HCT116 (cell line): ENCODE results near the gene MYEOV.

ENCODE experiments used
- ATF3 ChIP-seq: IDR thresholded peaks from 2 replicates; pipeline ENCODE4 v1.6.1; 2012
- CTCF ChIP-seq, 3 experiments: fragments of 200-600 bp in 1 of 3; sonication (generic) in 1 of 3; IDR thresholded peaks in 2 of 3; conservative IDR thresholded peaks in 1 of 3; 2 replicates each; pipeline ENCODE4 v1.5.1; 2012 to 2017; ENCODE audit warnings: low read depth in 2 of 3, low read length in 2 of 3, antibody characterized with exemption in 1 of 3, borderline replicate concordance in 1 of 3, control low read depth in 1 of 3, mild to moderate bottlenecking in 1 of 3, mixed read lengths in 1 of 3, mixed run types in 1 of 3, moderate library complexity in 1 of 3; ENCODE audit not compliant: insufficient read depth in 1 of 3
- EZH2 ChIP-seq: fragments of 200-600 bp; sonication (generic); IDR thresholded peaks from 2 replicates; pipeline ENCODE4 v1.6.1; 2017; ENCODE audit warnings: antibody characterized with exemption, mixed run types
- EZH2phosphoT487 ChIP-seq: fragments of 200-600 bp; IDR thresholded peaks from 2 replicates; pipeline ENCODE4 v1.6.1; 2018; ENCODE audit warnings: antibody characterized with exemption, borderline replicate concordance
- JUND ChIP-seq: IDR thresholded peaks from 2 replicates; pipeline ENCODE4 v1.6.1; 2012
- POLR2A ChIP-seq: IDR thresholded peaks from 2 replicates; pipeline ENCODE4 v1.7.0; 2011; ENCODE audit warnings: borderline replicate concordance; ENCODE audit not compliant: insufficient read depth, insufficient read length; ENCODE audit errors: extremely low read depth
- RAD21 ChIP-seq: IDR thresholded peaks from 2 replicates; pipeline ENCODE4 v1.6.1; 2012; ENCODE audit warnings: low read depth, mild to moderate bottlenecking
- REST ChIP-seq: IDR thresholded peaks from 2 replicates; pipeline ENCODE4 v1.6.1; 2012; ENCODE audit warnings: low read depth
- SIN3A ChIP-seq: IDR thresholded peaks from 2 replicates; pipeline ENCODE4 v1.6.1; 2012; ENCODE audit warnings: low read depth
- SRF ChIP-seq: IDR thresholded peaks from 2 replicates; pipeline ENCODE4 v1.6.1; 2012; ENCODE audit warnings: low read depth
- YY1 ChIP-seq: IDR thresholded peaks from 2 replicates; pipeline ENCODE4 v1.6.1; 2011; ENCODE audit warnings: low read length, low read depth, moderate library complexity, mild to moderate bottlenecking; ENCODE audit not compliant: insufficient replicate concordance; ENCODE audit errors: extremely low read depth
- ZFX ChIP-seq: fragments of 450-650 bp; IDR thresholded peaks from 2 replicates; pipeline ENCODE4 v1.6.1; 2017
- ZNF274 ChIP-seq: fragments of 200-500 bp; sonication (Bioruptor generic); IDR thresholded peaks from 2 replicates; pipeline ENCODE4 v1.6.1; 2014; ENCODE audit warnings: mild to moderate bottlenecking, low read depth, low read length, inconsistent platforms

GRCh38 chr11:69333879-69334278, 39.9 kb downstream of the MYEOV start:
- no peak for TF ChIP-seq CTCF (IDR thresholded peaks at IDR 0.05 in 2 of 3, conservative IDR thresholded peaks at IDR 0.05 in 1 of 3; ENCODE audit: borderline replicate concordance in 1 of 3, insufficient read depth in 1 of 3, low read depth in 2 of 3, low read length in 2 of 3)
- no peak for TF ChIP-seq ZNF274
- no peak for TF ChIP-seq JUND
- no peak for TF ChIP-seq EZH2
- no peak for TF ChIP-seq SIN3A
- TF ChIP-seq REST: no peak
- no peak for TF ChIP-seq EZH2phosphoT487
- no peak for TF ChIP-seq POLR2A
- no peak for TF ChIP-seq YY1
- TF ChIP-seq ATF3: no peak
- no peak for TF ChIP-seq ZFX
- no peak for TF ChIP-seq RAD21
- no peak for TF ChIP-seq SRF
